Ovary (tissue), 3 donors: Measurements from ENCODE around the gene STT3A.

Source experiments
- EP300 ChIP-seq: sonication (generic); formaldehyde crosslinking; IDR thresholded peaks from one replicate; pipeline ENCODE4 v1.6.1; 2017; ENCODE audit warnings: antibody characterized with exemption
- POLR2A ChIP-seq: fragments of 450-650 bp; IDR thresholded peaks from one replicate; pipeline ENCODE4 v1.6.1; 2017; ENCODE audit warnings: antibody characterized with exemption, mild to moderate bottlenecking, moderate library complexity
- TF ChIP-seq, protein P1 (sequence below), 3 donors: fragments of 450-650 bp in 2 of 3; fragments of 200-600 bp in 1 of 3; IDR thresholded peaks; one replicate each; pipeline versions ENCODE4 v1.5.1 to v1.8.0; 2016 to 2022; ENCODE audit warnings: antibody characterized with exemption in 3 of 3, mild to moderate bottlenecking in 1 of 3
- donor health status: DM: no; HTN: no; CAD: no.

DNA sequence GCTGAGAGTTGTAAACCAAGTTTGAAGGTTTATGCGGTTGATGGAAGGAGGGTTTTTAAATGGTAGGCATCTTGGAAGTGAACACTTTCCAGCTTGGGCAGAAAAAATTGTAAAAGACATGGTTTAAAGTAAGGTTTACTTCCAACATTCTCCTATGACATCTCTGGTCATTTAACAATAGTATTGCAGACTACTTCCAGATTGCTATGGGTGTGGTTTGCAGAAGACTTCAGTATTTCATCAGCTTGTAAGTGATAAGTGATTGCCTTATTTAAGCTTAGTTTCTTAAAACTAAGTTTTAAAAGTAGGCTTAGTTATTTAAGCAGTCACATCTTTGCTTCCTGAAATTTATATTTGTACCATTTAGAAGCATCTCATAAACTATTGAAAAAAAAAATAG, 7.2 kb upstream of the STT3A start:
- TF ChIP-seq, protein P1, sequence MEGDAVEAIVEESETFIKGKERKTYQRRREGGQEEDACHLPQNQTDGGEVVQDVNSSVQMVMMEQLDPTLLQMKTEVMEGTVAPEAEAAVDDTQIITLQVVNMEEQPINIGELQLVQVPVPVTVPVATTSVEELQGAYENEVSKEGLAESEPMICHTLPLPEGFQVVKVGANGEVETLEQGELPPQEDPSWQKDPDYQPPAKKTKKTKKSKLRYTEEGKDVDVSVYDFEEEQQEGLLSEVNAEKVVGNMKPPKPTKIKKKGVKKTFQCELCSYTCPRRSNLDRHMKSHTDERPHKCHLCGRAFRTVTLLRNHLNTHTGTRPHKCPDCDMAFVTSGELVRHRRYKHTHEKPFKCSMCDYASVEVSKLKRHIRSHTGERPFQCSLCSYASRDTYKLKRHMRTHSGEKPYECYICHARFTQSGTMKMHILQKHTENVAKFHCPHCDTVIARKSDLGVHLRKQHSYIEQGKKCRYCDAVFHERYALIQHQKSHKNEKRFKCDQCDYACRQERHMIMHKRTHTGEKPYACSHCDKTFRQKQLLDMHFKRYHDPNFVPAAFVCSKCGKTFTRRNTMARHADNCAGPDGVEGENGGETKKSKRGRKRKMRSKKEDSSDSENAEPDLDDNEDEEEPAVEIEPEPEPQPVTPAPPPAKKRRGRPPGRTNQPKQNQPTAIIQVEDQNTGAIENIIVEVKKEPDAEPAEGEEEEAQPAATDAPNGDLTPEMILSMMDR (IDR thresholded peaks at IDR 0.05): no peak
- no peak for TF ChIP-seq POLR2A
- TF ChIP-seq EP300: no peak
